Esophagus muscularis mucosa (tissue), 3 donors: ENCODE measurements around the gene RRAGC.

Experiments used
- CTCF ChIP-seq, 3 experiments: fragments of 200-600 bp in 2 of 3; fragments of 450-650 bp in 1 of 3; sonication (generic) in 2 of 3; IDR thresholded peaks; one replicate each; pipeline ENCODE4 v1.5.1; 2017 to 2019; ENCODE audit warnings: antibody characterized with exemption in 3 of 3, mild to moderate bottlenecking in 2 of 3, moderate library complexity in 1 of 3
- POLR2A ChIP-seq: fragments of 450-650 bp; IDR thresholded peaks from one replicate; pipeline ENCODE4 v1.6.1; 2017; ENCODE audit warnings: antibody characterized with exemption, moderate library complexity, mild to moderate bottlenecking, low read depth
- POLR2AphosphoS5 ChIP-seq, 2 donors: sonication (generic); formaldehyde crosslinking; IDR thresholded peaks; one replicate each; pipeline ENCODE4 v1.6.1; 2017; ENCODE audit warnings: antibody characterized with exemption in 2 of 2

GRCh38 chr1:38789498-38790169, 69.9 kb downstream of the RRAGC start:
- TF ChIP-seq POLR2AphosphoS5 (IDR thresholded peaks at IDR 0.05): no peak
- no peak for TF ChIP-seq CTCF (IDR thresholded peaks at IDR 0.05)
- no peak for TF ChIP-seq POLR2A
